Activated T-cell treated with anti-CD3 and anti-CD28 coated beads, Interleukin-2, amount 50 U/mL, for 4 hours (primary cell): ENCODE results near the gene VANGL1. TPM values are rescaled to one million over a fixed set of nuclear protein-coding genes. Genes with fewer than 3 reads are reported as not detected.

Experiments
- ATAC-seq, 2 donors: fragments of 200-7000 bp; cut with Tn5 transposase; one replicate each; pipeline ENCODE4 v1.10.0; 2021
- DNase-seq: peaks from one replicate; pipeline ENCODE4 v3.0.0-alpha.2; 2020
- H3K27me3 Mint-ChIP-seq: one replicate; pipeline ENCODE4 v1.8.0; 2021; ENCODE audit warnings: low read depth, mixed read lengths
- H3K36me3 Mint-ChIP-seq: one replicate; pipeline ENCODE4 v1.8.0; 2022; ENCODE audit warnings: mixed read lengths; ENCODE audit not compliant: insufficient read depth
- H3K4me1 Mint-ChIP-seq: one replicate; pipeline ENCODE4 v1.8.0; 2021; ENCODE audit warnings: low read depth, mixed read lengths
- H3K4me3 Mint-ChIP-seq: one replicate; pipeline ENCODE4 v1.8.0; 2021; ENCODE audit warnings: mild to moderate bottlenecking, moderate library complexity, mixed read lengths
- H3K9me3 Mint-ChIP-seq: one replicate; pipeline ENCODE4 v1.8.0; 2021; ENCODE audit warnings: mixed read lengths
- total RNA-seq, 3 donors: library from RNA; stranded (reverse); gene quantifications; one replicate each; pipeline ENCODE4 v1.2.1, GENCODE V29; 2021

The VANGL1 gene
- total RNA-seq, 3 donors from 2014 or later = 1.6 to 2.1 (median 1.8) TPM

DNA sequence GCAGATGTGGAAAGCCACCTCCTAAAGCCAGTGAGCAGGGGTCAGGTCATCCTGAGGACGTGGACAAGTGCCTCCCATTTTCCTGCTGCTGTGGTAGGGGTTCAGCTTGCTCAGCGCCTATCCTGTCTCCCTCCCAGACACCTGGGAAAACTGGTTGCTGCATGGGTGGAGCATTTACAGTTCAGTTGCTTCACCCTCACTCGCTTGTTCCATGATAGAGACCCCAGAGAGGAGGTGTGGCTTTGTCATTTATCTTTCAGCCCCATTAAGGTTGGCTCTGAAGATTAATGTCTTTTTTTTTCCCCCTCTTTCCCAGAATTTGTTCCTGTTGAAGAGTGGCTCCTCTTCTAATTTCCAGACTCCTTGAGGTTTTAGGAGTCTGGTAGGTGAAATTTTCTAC, 9.2 kb downstream of the VANGL1 start:
- no peak for DNase-seq
- Mint-ChIP-seq H3K4me3 (no peak overlapping the region), H3K9me3 (no peaks in the 10 kb centered on the region), H3K36me3 (peaks cover 2% of the 10 kb centered on the region), H3K27me3 (no peaks in the 10 kb centered on the region), H3K4me1 (peaks cover 5% of the 10 kb centered on the region)
- ATAC-seq = no peak

DNA sequence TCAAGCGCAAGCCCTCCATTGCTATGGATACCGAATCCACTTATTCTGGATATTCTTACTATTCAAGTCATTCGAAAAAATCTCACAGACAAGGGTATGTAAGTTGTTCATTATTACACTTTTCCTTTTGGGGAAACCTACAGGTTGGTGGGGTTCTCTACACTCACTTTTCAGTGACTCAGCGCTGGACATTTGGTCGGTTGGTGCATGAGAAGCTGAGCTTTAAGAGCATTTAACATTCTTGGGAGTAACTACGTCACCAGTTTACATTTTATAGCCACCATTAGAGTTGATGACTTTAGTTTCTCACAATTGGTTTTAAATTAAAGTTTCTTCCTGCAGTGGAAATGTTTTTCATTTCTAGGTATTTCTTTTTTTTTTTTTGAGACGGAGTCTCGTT, 9.6 kb downstream of the VANGL1 start:
- no peak for DNase-seq
- no peak for ATAC-seq
- no peaks in the 10 kb centered on the region for H3K9me3 Mint-ChIP-seq
- H3K4me1 Mint-ChIP-seq = peaks cover 5% of the 10 kb centered on the region
- H3K4me3 Mint-ChIP-seq = no peak overlapping the region
- peaks cover 2% of the 10 kb centered on the region for H3K36me3 Mint-ChIP-seq
- H3K27me3 Mint-ChIP-seq = no peaks in the 10 kb centered on the region

- H3K27me3 Mint-ChIP-seq = no peaks in the 10 kb centered on the region
- no peaks in the 10 kb centered on the region for H3K9me3 Mint-ChIP-seq
- DNase-seq = no peak
- H3K36me3 Mint-ChIP-seq = peaks cover 2% of the 10 kb centered on the region
- ATAC-seq = no peak
- no peak overlapping the region for H3K4me3 Mint-ChIP-seq
- peaks cover 5% of the 10 kb centered on the region for H3K4me1 Mint-ChIP-seq
Observed at GRCh38 chr1:115652236-115652788, 10.5 kb downstream of the VANGL1 start.

- no peaks in the 10 kb centered on the region for H3K27me3 Mint-ChIP-seq
- DNase-seq (no peak), ATAC-seq (no peak)
- no peak overlapping the region for H3K4me3 Mint-ChIP-seq
- H3K4me1 Mint-ChIP-seq = peaks cover 5% of the 10 kb centered on the region
- no peaks in the 10 kb centered on the region for H3K9me3 Mint-ChIP-seq
- peaks cover 2% of the 10 kb centered on the region for H3K36me3 Mint-ChIP-seq
Observed at GRCh38 chr1:115654125-115654524, 12.4 kb downstream of the VANGL1 start.

DNA sequence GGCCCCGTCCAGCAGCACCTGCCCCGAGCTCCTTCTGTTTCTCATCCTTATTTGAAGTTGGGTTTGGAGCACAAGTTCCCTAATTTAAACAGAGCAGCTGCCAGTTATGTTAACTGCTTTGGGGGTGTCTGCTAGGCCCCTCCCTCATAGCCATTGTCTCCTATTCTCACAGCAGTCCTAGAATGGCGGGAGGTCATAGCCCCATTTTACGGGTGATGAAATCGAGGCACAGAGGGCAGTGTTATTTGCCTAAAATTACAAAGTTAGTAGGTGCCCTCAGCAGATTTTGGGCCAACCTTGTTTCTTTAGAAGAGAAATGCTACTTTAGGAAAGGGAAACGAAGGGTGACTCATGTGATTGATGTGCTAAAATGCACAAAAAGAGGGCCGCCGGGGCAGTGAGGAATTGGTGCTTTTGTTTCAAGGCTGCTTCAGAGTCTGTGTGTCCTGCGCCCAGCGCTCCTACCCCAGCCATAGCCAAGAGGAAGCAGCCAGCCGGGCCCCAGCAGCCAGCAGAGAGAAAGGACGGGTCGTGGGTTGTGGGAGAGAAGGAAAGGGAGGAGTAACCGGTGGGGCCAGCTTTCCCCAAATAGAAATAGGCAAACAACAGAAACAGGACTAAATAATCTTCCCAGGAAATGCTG, 13.0 kb downstream of the VANGL1 start:
- Mint-ChIP-seq H3K36me3 (peaks cover 3% of the 10 kb centered on the region), H3K27me3 (no peaks in the 10 kb centered on the region), H3K9me3 (no peaks in the 10 kb centered on the region), H3K4me1 (peaks cover 2% of the 10 kb centered on the region), H3K4me3 (no peak overlapping the region)
- DNase-seq (no peak), ATAC-seq (no peak)

DNA sequence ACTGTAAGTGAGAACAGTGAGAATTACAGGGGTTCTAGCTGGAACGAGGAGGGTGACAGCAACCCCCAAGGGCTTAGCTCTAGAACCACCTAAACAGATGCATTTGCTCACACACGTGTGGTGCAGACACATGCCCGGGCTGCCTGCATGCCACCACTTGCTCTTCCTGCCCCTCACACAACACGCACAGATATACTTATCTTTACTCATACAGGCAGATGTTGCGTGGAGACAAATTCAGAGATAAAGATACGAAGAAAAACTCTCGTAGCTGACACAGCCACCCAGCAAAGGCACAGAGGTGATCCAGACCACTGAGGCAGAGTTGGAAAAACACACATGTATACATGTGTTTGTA, 13.5 kb downstream of the VANGL1 start:
- H3K4me1 Mint-ChIP-seq = peaks cover 2% of the 10 kb centered on the region
- no peak overlapping the region for H3K4me3 Mint-ChIP-seq
- H3K36me3 Mint-ChIP-seq = peaks cover 4% of the 10 kb centered on the region
- H3K9me3 Mint-ChIP-seq = no peaks in the 10 kb centered on the region
- ATAC-seq (peak in 1 of 2 donors; percentile 43), DNase-seq (no peak)
- no peaks in the 10 kb centered on the region for H3K27me3 Mint-ChIP-seq

DNA sequence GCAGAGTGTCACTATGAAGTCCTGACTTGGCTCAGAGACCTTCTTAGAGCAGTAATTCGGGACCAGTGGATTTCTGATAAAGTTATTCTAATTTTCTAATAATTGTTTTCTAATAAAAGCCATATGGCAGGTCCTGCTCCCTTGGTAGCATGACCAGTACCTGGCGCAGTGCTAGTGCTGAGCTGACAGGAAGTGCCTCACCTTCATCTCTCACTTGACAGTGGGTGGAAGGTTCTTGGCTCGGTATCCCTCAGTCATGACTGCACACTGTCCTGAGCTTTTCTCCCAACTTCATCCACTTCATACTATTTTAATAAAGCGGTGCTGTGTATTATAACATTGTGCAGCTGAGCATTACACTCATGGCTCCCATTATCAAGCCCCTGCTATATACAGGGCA, 14.1 kb downstream of the VANGL1 start:
- DNase-seq (no peak), ATAC-seq (no peak)
- Mint-ChIP-seq H3K27me3 (no peaks in the 10 kb centered on the region), H3K36me3 (peaks cover 4% of the 10 kb centered on the region), H3K4me1 (peaks cover 2% of the 10 kb centered on the region), H3K9me3 (no peaks in the 10 kb centered on the region), H3K4me3 (no peak overlapping the region)

- no peak for ATAC-seq
Observed at GRCh38 chr1:115656461-115657077, 14.8 kb downstream of the VANGL1 start.

DNA sequence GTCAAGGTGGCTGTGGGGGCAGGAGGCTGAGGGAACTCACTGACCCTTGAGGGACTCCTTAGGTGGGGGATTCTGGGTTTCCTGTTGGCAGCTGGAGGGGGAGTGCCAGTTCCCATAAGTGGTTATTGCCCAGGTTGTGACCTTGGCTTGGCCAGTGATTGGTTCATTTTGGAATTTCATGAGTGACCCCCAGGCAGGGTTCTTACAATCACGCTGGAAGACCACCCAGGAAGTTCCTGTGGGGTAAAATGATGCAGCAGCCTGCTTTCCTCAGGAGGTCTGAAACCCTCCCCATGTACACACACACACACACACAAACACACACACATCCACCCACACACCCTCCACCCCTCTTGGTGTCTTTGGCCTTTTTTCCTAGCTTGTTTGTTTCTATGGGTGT, 16.9 kb downstream of the VANGL1 start:
- peaks cover 2% of the 10 kb centered on the region for H3K4me1 Mint-ChIP-seq

More at GRCh38 chr1:115656461-115657077, 14.8 kb downstream of the VANGL1 start:
- Mint-ChIP-seq H3K36me3 (peaks cover 4% of the 10 kb centered on the region), H3K9me3 (no peaks in the 10 kb centered on the region), H3K27me3 (no peaks in the 10 kb centered on the region), H3K4me1 (peaks cover 2% of the 10 kb centered on the region), H3K4me3 (no peak overlapping the region)
- DNase-seq = no peak

DNA sequence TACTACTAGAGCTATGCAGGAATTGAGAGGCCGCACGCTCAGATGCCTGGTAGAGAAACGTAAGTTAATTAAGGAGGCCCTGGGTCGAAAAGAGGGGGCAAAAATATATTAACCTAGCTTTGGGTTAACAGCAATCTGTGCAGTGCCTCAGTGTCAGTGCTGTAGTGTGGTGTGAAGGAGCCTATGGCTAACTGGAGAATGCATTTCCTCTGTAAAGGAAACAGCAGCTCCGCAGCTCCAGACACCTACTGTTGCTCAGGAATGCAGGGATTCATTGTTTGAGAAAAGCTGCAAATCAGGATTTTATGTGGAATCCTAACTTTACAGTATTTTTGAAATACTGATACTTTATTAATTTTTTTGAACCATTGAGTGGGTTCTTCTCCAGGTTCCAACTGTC, 18.4 kb downstream of the VANGL1 start:
- H3K4me1 Mint-ChIP-seq = no peaks in the 10 kb centered on the region
- no peak for ATAC-seq
- no peaks in the 10 kb centered on the region for H3K27me3 Mint-ChIP-seq

More for the DNA sequence above, 16.9 kb downstream of the VANGL1 start:
- peaks cover 2% of the 10 kb centered on the region for H3K36me3 Mint-ChIP-seq
- no peaks in the 10 kb centered on the region for H3K9me3 Mint-ChIP-seq
- no peak overlapping the region for H3K4me3 Mint-ChIP-seq
- ATAC-seq (no peak), DNase-seq (no peak)
- H3K27me3 Mint-ChIP-seq = no peaks in the 10 kb centered on the region

GRCh38 chr1:115661157-115661556, 19.4 kb downstream of the VANGL1 start:
- Mint-ChIP-seq H3K27me3 (no peaks in the 10 kb centered on the region), H3K9me3 (no peaks in the 10 kb centered on the region), H3K36me3 (peaks cover 2% of the 10 kb centered on the region), H3K4me1 (no peaks in the 10 kb centered on the region), H3K4me3 (no peak overlapping the region)
- no peak for ATAC-seq
- no peak for DNase-seq

More for the DNA sequence above, 18.4 kb downstream of the VANGL1 start:
- no peaks in the 10 kb centered on the region for H3K9me3 Mint-ChIP-seq
- H3K4me3 Mint-ChIP-seq = no peak overlapping the region
- no peak for DNase-seq
- peaks cover 2% of the 10 kb centered on the region for H3K36me3 Mint-ChIP-seq

DNA sequence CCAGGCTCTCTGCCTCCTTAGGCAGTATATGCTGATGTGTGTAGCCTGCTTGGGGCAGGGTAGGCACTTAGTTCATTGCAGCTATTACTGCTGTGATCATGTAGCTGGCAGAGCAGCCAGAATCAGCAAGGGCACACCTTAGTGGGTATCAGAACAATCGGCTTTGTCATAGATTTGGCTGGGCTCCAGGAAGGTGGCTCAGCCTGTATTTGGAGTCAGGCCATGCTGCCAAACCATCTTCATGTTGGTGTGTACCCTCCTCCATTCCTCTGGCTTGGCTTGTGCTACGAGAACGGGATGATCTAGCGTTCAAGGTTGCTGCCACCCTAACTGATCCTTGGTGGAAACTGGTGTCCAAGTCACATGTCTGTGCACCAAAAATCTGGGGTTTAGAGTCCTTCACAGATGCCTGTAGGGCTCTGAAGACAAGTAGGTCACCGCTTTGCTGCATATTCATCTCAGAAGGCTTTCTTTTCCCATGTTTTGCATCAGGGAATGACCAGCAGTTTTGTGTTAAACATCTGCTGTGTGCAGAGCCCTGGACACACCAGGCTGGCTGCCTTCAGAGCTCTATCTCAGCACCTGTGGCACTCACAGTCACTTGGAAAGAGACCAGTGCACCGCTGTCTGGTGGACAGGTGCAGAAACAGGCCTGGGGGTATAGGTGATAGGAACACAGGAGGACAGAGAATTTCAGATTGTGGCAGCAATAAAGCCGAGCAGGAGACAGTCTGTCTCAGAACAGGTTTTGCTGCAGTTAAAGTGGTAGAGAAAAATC, 23.7 kb downstream of the VANGL1 start:
- no peaks in the 10 kb centered on the region for H3K4me1 Mint-ChIP-seq
- no peak for DNase-seq
- H3K36me3 Mint-ChIP-seq = peaks cover 4% of the 10 kb centered on the region
- H3K27me3 Mint-ChIP-seq = no peaks in the 10 kb centered on the region
- no peak overlapping the region for H3K4me3 Mint-ChIP-seq
- H3K9me3 Mint-ChIP-seq = no peaks in the 10 kb centered on the region
- no peak for ATAC-seq

- DNase-seq (no peak), ATAC-seq (no peak)
- no peak overlapping the region for H3K4me3 Mint-ChIP-seq
- no peaks in the 10 kb centered on the region for H3K4me1 Mint-ChIP-seq
- no peaks in the 10 kb centered on the region for H3K9me3 Mint-ChIP-seq
- H3K27me3 Mint-ChIP-seq = no peaks in the 10 kb centered on the region
- H3K36me3 Mint-ChIP-seq = peaks cover 4% of the 10 kb centered on the region
Observed at GRCh38 chr1:115666206-115666605, 24.4 kb downstream of the VANGL1 start.

DNA sequence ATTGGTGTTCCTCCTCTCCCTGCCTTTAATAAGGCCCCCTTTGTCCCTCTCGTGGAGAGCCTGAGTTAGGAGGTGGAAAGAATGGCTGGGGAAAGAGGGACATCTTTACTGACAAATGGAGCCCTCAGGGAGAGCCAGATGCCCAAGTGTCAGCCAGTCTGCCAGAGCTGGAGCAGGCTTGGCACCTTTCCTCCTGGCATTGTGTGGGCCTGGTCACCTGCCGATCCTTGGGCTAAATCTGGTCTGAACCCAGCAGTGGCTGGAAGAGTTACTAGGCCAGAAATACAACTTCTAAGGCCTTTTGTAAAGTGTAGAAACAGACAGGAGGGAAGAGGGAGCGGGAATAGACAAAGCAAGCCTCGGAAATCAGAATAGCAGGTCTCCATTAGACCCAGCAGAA, 24.9 kb downstream of the VANGL1 start:
- DNase-seq (no peak), ATAC-seq (no peak)
- H3K36me3 Mint-ChIP-seq = peaks cover 4% of the 10 kb centered on the region
- H3K4me3 Mint-ChIP-seq = no peak overlapping the region
- no peaks in the 10 kb centered on the region for H3K9me3 Mint-ChIP-seq
- H3K4me1 Mint-ChIP-seq = no peaks in the 10 kb centered on the region
- no peaks in the 10 kb centered on the region for H3K27me3 Mint-ChIP-seq
